ENCODE measurements around the gene CD164.

DNA sequence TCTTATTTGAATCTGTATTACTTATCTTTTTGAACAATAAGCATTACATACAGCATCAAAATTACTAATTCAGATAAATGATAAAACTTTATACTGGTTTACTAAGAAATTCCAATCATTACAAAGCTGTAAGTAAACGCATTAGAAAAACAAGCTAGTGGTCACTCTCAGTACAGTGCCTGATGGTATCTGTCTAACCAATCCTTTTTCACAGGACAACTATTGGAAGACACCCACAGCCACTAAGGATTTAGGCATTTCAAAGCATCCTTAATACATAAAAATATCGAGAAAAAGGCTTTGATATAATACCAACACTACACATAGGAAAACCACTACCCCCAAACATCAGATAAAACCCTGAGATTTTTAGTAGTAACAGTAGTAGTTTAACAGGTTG, 2.6 kb downstream of the CD164 start:
- TF ChIP-seq ZNF274 (IDR thresholded peaks at IDR 0.05; ENCODE audit: low read depth, low read length): no peak
- TF ChIP-seq SUZ12 (IDR thresholded peaks at IDR 0.05; ENCODE audit: extremely low read depth, insufficient read depth, insufficient read length): no peak

Measured in NT2/D1 (cell line).